Adipocyte (in vitro differentiated cells): ENCODE measurements around the gene CNOT6L.

Experiments used
- DNase-seq: peaks from one replicate; pipeline ENCODE4 v3.0.0-alpha.2; 2015; ENCODE audit warnings: low read depth
- H3K27me3 ChIP-seq: replicated peaks from 2 replicates; pipeline ENCODE4 v1.7.0; 2013; ENCODE audit warnings: mild to moderate bottlenecking, low read length, moderate library complexity; ENCODE audit not compliant: control insufficient read depth, insufficient read depth
- H3K36me3 ChIP-seq: 2 replicates; pipeline ENCODE4 v1.7.0; 2013; ENCODE audit warnings: low read length, mild to moderate bottlenecking, moderate library complexity; ENCODE audit not compliant: control insufficient read depth, insufficient read depth, severe bottlenecking
- H3K4me1 ChIP-seq: 2 replicates; pipeline ENCODE4 v1.7.0; 2013; ENCODE audit warnings: mild to moderate bottlenecking, low read length, moderate library complexity; ENCODE audit not compliant: control insufficient read depth, insufficient read depth
- H3K4me3 ChIP-seq: 2 replicates; pipeline ENCODE4 v1.7.0; 2013; ENCODE audit warnings: mild to moderate bottlenecking, low read length, moderate library complexity
- H3K9ac ChIP-seq: 2 replicates; pipeline ENCODE4 v1.7.0; 2013; ENCODE audit warnings: mild to moderate bottlenecking, low read length, moderate library complexity
- H3K9me3 ChIP-seq: 2 replicates; pipeline ENCODE4 v1.7.0; 2013; ENCODE audit warnings: mild to moderate bottlenecking, low read length, moderate library complexity; ENCODE audit not compliant: control insufficient read depth

Gene CNOT6L

DNA sequence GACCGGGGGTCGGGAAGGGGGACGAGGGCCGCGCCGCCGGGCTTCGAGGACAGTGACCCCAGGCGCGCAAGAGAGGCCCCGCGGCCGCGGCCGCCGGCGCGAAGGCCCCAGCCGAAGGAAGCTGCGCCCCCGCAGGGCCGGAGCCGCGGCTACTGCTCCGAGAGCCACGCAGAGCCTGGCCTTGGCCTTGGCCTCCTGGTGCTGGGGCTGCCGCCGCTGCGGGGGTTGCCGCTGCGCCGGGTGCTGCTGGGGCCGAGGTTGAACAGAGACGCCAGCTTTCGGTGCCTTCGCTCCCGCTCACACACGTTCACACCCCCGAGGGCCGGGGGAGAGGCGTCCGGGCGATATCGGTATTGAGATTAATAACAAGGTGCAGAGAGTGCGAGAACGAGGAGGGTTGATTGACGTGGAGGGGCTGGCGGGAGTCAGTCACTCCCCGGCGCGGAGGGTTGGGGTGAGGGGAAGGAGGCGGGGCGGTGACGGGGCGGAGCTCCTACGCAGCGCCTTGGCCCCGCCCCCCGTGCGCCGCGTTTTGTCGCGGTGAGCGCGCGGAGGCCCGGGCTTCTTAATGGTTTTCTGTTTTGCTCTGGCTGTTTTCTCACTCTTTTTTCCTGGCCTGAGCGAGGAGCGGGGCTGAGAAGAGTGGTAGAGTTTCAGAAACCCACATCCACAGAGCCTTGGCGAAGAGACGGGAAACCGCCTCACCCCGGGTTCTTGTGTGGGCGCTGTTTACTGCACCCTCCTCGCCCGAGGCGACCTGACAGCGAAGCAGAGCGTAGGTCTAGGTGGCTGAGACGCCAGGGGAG is 878 bp upstream of the CNOT6L start:
- H3K27me3 ChIP-seq, result no peaks in the 10 kb centered on the region
- H3K4me3 ChIP-seq, result peak overlapping the region; percentile 96
- H3K4me1 ChIP-seq, result peaks cover 18% of the 10 kb centered on the region
- H3K9me3 ChIP-seq, result no peaks in the 10 kb centered on the region
- DNase-seq, result peak; percentile 98
- H3K9ac ChIP-seq, result peak overlapping the region; percentile 94
- no peaks in the 10 kb centered on the region for H3K36me3 ChIP-seq

- H3K36me3 ChIP-seq, result no peaks in the 10 kb centered on the region
- H3K9ac ChIP-seq, result peak overlapping the region; percentile 94
- no peaks in the 10 kb centered on the region for H3K27me3 ChIP-seq
- DNase-seq, result peak; percentile 85
- peak overlapping the region; percentile 96 for H3K4me3 ChIP-seq
- no peaks in the 10 kb centered on the region for H3K9me3 ChIP-seq
- H3K4me1 ChIP-seq, result peaks cover 18% of the 10 kb centered on the region
Measured at GRCh38 chr4:77819404-77819842, 255 bp upstream of the CNOT6L start.

- H3K4me3 ChIP-seq, result peak overlapping the region; percentile 90
- peak overlapping the region; percentile 91 for H3K9ac ChIP-seq
- H3K9me3 ChIP-seq, result no peaks in the 10 kb centered on the region
- H3K4me1 ChIP-seq, result peaks cover 21% of the 10 kb centered on the region
- peak; percentile 90 for DNase-seq
- H3K27me3 ChIP-seq, result no peaks in the 10 kb centered on the region
- H3K36me3 ChIP-seq, result no peaks in the 10 kb centered on the region
Measured at GRCh38 chr4:77818073-77818601, 1.0 kb downstream of the CNOT6L start.

DNA sequence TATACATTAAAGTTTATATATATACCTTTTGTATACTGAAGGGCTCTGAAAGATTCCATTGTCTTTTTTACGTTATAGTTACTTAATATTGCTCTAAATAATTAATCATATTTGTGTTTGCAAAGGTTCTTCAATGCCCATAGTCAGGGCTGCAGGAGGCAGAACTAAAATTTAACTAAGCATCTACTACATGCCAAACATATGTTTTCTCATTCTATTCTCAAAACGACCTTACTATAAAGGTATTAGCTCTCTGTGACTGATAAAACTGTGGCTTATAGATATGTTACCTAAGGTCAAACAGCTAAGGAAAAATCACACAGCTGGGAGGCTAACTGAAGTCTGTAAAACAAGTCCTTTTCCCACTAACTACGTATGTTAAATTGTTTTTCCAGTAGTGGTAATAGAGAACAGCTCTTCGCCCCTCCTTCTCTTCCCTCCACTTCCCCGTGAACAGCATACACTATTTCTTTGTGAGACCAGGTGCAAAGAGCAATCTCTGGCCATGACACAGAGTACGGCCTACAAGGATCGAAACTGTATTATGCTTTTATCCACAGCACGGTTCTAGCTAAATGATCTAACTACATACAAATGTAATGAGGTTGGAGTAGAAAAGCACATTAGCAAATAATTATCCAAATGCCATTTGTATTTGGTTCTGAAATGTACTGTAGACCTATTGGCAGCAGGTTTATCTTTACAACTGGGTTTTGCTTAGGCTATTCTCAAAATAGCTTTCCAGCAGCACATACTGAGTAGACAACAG is 1.7 kb downstream of the CNOT6L start:
- Histone ChIP-seq H3K4me1 (peaks cover 21% of the 10 kb centered on the region), H3K36me3 (no peaks in the 10 kb centered on the region), H3K9ac (peak overlapping the region; percentile 91), H3K4me3 (peak overlapping the region; percentile 90), H3K9me3 (no peaks in the 10 kb centered on the region), H3K27me3 (no peaks in the 10 kb centered on the region)
- DNase-seq, result no peak

GRCh38 chr4:77816546-77816945 is 2.6 kb downstream of the CNOT6L start:
- Histone ChIP-seq H3K9ac (no peak overlapping the region), H3K4me3 (no peak overlapping the region), H3K4me1 (peaks cover 17% of the 10 kb centered on the region), H3K9me3 (no peaks in the 10 kb centered on the region), H3K27me3 (no peaks in the 10 kb centered on the region), H3K36me3 (no peaks in the 10 kb centered on the region)
- DNase-seq, result no peak

GRCh38 chr4:77815636-77816035 is 3.5 kb downstream of the CNOT6L start:
- DNase-seq, result no peak
- Histone ChIP-seq H3K4me3 (no peak overlapping the region), H3K9me3 (no peaks in the 10 kb centered on the region), H3K36me3 (no peaks in the 10 kb centered on the region), H3K4me1 (peaks cover 10% of the 10 kb centered on the region), H3K9ac (no peak overlapping the region), H3K27me3 (no peaks in the 10 kb centered on the region)

- no peaks in the 10 kb centered on the region for H3K27me3 ChIP-seq
- no peak for DNase-seq
- no peaks in the 10 kb centered on the region for H3K36me3 ChIP-seq
Measured at GRCh38 chr4:77805840-77806239, 13.3 kb downstream of the CNOT6L start.

DNA sequence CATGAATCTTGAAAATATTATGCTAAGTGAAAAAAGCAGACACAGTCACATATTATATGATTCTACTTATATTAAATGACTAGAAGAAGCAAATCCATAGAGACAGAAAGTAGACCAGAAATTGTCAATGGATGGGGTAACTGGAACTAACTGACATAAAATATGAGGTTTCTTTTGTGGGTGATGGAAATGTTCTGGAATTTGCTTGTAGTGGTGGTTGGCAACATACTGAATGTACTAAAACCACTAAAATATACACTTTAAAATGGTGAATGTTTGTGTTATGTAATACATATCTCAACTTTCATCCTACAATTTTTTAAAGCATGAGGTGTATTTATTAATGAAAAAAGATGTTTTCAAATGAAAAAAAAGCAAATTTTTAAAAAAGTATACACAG is 14.7 kb downstream of the CNOT6L start:
- Histone ChIP-seq H3K36me3 (no peaks in the 10 kb centered on the region), H3K9ac (no peak overlapping the region), H3K4me3 (no peak overlapping the region), H3K4me1 (peaks cover 17% of the 10 kb centered on the region), H3K27me3 (no peaks in the 10 kb centered on the region), H3K9me3 (no peaks in the 10 kb centered on the region)
- DNase-seq, result peak; percentile 43

More at GRCh38 chr4:77805840-77806239, 13.3 kb downstream of the CNOT6L start:
- Histone ChIP-seq H3K9me3 (no peaks in the 10 kb centered on the region), H3K9ac (no peak overlapping the region), H3K4me3 (no peak overlapping the region), H3K4me1 (peaks cover 11% of the 10 kb centered on the region)

DNA sequence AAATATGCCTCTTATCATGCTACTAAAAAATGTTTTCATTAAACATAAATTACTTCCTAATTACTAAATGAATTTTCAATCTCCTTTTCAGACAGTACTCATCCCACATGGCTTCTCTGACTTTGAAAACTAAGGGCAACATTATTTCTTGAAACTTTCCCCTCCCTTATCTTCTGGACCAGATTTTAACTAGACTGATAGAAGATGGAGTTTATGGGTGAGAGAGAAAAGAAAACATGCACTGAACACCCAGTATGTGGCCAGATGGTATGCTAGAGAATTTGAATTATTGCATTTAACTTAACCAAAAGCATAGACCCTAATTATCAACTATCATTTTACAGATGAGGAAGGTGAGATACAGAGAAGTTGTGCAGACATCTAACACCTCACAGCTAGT is 16.8 kb downstream of the CNOT6L start:
- no peak overlapping the region for H3K4me3 ChIP-seq
- H3K9ac ChIP-seq, result no peak overlapping the region
- no peaks in the 10 kb centered on the region for H3K9me3 ChIP-seq
- no peaks in the 10 kb centered on the region for H3K36me3 ChIP-seq
- DNase-seq, result no peak
- H3K4me1 ChIP-seq, result peaks cover 20% of the 10 kb centered on the region
- no peaks in the 10 kb centered on the region for H3K27me3 ChIP-seq

GRCh38 chr4:77801260-77801608 is 17.9 kb downstream of the CNOT6L start:
- DNase-seq, result no peak
- no peaks in the 10 kb centered on the region for H3K36me3 ChIP-seq

DNA sequence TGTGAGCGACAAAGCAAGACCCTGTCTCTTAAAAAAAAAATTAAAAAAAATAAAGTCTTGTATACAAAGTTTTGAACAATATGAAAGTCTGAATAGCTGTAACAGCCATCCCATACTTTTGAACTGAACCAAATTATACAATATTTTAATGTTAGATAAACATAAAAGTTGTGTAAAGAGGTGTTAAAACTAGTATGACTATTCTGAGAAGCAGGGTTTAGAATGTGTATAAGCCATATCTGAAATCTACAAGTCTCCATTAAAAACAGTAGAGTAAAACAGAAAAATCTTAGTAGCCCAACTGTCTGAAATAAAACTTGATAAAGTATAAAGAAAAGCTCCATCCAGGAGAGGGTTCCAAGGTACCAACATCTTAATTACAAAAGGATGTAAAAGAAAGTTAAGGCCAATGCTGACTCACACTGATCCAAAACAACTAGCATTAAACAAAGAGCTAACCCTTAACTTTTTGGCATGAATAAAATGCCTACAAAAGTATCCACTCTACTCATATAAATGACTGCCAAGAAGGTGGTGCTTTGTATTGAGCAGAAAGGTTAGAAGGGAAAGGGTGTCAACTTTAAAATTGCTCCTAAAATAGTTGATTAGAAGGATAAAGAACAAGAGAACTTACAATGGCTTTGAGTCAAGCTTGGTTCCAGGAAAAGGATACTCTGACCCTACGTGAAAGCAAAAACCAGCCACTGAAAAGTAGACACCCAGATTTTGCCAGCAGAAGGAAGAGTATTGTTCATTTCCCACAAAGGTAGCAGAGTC is 18.5 kb downstream of the CNOT6L start:
- Histone ChIP-seq H3K4me3 (no peak overlapping the region), H3K27me3 (no peaks in the 10 kb centered on the region), H3K36me3 (no peaks in the 10 kb centered on the region), H3K9ac (no peak overlapping the region), H3K9me3 (no peaks in the 10 kb centered on the region), H3K4me1 (peaks cover 28% of the 10 kb centered on the region)
- peak; percentile 39 for DNase-seq

More at GRCh38 chr4:77801260-77801608, 17.9 kb downstream of the CNOT6L start:
- H3K4me3 ChIP-seq, result no peak overlapping the region
- no peaks in the 10 kb centered on the region for H3K27me3 ChIP-seq
- peaks cover 28% of the 10 kb centered on the region for H3K4me1 ChIP-seq
- H3K9ac ChIP-seq, result no peak overlapping the region
- H3K9me3 ChIP-seq, result no peaks in the 10 kb centered on the region
